Glutamatergic neuron (in vitro differentiated cells): Measurements from ENCODE around the gene RBX1. TPM values are rescaled to one million over a fixed set of nuclear protein-coding genes. Genes with fewer than 3 reads are reported as not detected.

ENCODE experiments used
- DNase-seq: peaks from one replicate; pipeline ENCODE4 v3.0.0; 2022
- H3K27ac Mint-ChIP-seq: one replicate; pipeline ENCODE4 v1.8.0; 2020; ENCODE audit warnings: mild to moderate bottlenecking, mixed read lengths, inconsistent platforms; ENCODE audit not compliant: unreplicated experiment
- H3K27me3 Mint-ChIP-seq: one replicate; pipeline ENCODE4 v1.8.0; 2020; ENCODE audit warnings: mild to moderate bottlenecking, moderate library complexity, mixed read lengths, inconsistent platforms; ENCODE audit not compliant: unreplicated experiment
- H3K36me3 Mint-ChIP-seq: one replicate; pipeline ENCODE4 v1.8.0; 2020; ENCODE audit warnings: mild to moderate bottlenecking, mixed read lengths, inconsistent platforms; ENCODE audit not compliant: unreplicated experiment
- H3K4me1 Mint-ChIP-seq: one replicate; pipeline ENCODE4 v1.8.0; 2020; ENCODE audit warnings: mild to moderate bottlenecking, low read depth, mixed read lengths, inconsistent platforms; ENCODE audit not compliant: unreplicated experiment
- H3K4me3 Mint-ChIP-seq: one replicate; pipeline ENCODE4 v1.8.0; 2020; ENCODE audit warnings: mild to moderate bottlenecking, mixed read lengths, inconsistent platforms; ENCODE audit not compliant: unreplicated experiment
- H3K9me3 Mint-ChIP-seq: one replicate; pipeline ENCODE4 v1.8.0; 2020; ENCODE audit warnings: mild to moderate bottlenecking, moderate library complexity, mixed read lengths, inconsistent platforms; ENCODE audit not compliant: unreplicated experiment
- CTCF ChIP-seq: fragments of 200-600 bp; sonication (generic); IDR thresholded peaks from one replicate; pipeline ENCODE4 v1.5.0; 2021; ENCODE audit not compliant: partially characterized antibody, unreplicated experiment
- total RNA-seq: library from RNA; stranded (reverse); fragmentation: NEBNext Ultra II Directional; extraction: Animal tissue kit (Norgen Biotek cat#: 25700); gene quantifications from one replicate; pipeline ENCODE4 v1.2.1, GENCODE V29; 2021; ENCODE audit not compliant: unreplicated experiment

The RBX1 gene
- total RNA-seq, 1 donor from 2014 or later = 66.4 TPM

GRCh38 chr22:40939202-40939601 is 12.0 kb upstream of the RBX1 start:
- DNase-seq = no peak
- Mint-ChIP-seq H3K4me1 (no peaks in the 10 kb centered on the region), H3K36me3 (no peaks in the 10 kb centered on the region), H3K4me3 (no peak overlapping the region), H3K27me3 (no peaks in the 10 kb centered on the region), H3K9me3 (no peaks in the 10 kb centered on the region), H3K27ac (no peak overlapping the region)
- TF ChIP-seq CTCF = no peak

- H3K27me3 Mint-ChIP-seq = peaks cover 9% of the 10 kb centered on the region
- peak overlapping the region; percentile 96 for H3K4me3 Mint-ChIP-seq
- no peak for TF ChIP-seq CTCF
- no peaks in the 10 kb centered on the region for H3K36me3 Mint-ChIP-seq
- H3K4me1 Mint-ChIP-seq = peaks cover 6% of the 10 kb centered on the region
- H3K9me3 Mint-ChIP-seq = peaks cover 11% of the 10 kb centered on the region
- H3K27ac Mint-ChIP-seq = peak overlapping the region; percentile 99
- DNase-seq = no peak
These were observed 822 bp downstream of the RBX1 start for GRCh38 chr22:40951795-40952605.

GRCh38 chr22:40953471-40953870 is 2.3 kb downstream of the RBX1 start:
- H3K27ac Mint-ChIP-seq = peak overlapping the region; percentile 36
- H3K27me3 Mint-ChIP-seq = peaks cover 9% of the 10 kb centered on the region
- peaks cover 11% of the 10 kb centered on the region for H3K9me3 Mint-ChIP-seq
- peaks cover 6% of the 10 kb centered on the region for H3K4me1 Mint-ChIP-seq
- DNase-seq = no peak
- H3K4me3 Mint-ChIP-seq = peak overlapping the region; percentile 36
- no peaks in the 10 kb centered on the region for H3K36me3 Mint-ChIP-seq
- TF ChIP-seq CTCF = no peak

- Mint-ChIP-seq H3K9me3 (peaks cover 11% of the 10 kb centered on the region), H3K36me3 (no peaks in the 10 kb centered on the region), H3K4me1 (peaks cover 6% of the 10 kb centered on the region), H3K4me3 (no peak overlapping the region), H3K27ac (no peak overlapping the region), H3K27me3 (peaks cover 9% of the 10 kb centered on the region)
- DNase-seq = no peak
- no peak for TF ChIP-seq CTCF
These were observed 2.9 kb downstream of the RBX1 start for GRCh38 chr22:40954113-40954512.

- peaks cover 7% of the 10 kb centered on the region for H3K9me3 Mint-ChIP-seq
- no peaks in the 10 kb centered on the region for H3K36me3 Mint-ChIP-seq
- H3K4me1 Mint-ChIP-seq = peaks cover 6% of the 10 kb centered on the region
- no peak overlapping the region for H3K27ac Mint-ChIP-seq
- no peak for DNase-seq
- peaks cover 6% of the 10 kb centered on the region for H3K27me3 Mint-ChIP-seq
- TF ChIP-seq CTCF = no peak
- no peak overlapping the region for H3K4me3 Mint-ChIP-seq
These were observed 4.4 kb downstream of the RBX1 start for GRCh38 chr22:40955571-40955970.
